ENCODE measurements around the gene GOLGA8B.
"Not testable (repeated sequence)": the region's sequence is repeated elsewhere in the genome, so short reads cannot be mapped to it uniquely, and the experiment has no call there.

GOLGA8B gene

DNA sequence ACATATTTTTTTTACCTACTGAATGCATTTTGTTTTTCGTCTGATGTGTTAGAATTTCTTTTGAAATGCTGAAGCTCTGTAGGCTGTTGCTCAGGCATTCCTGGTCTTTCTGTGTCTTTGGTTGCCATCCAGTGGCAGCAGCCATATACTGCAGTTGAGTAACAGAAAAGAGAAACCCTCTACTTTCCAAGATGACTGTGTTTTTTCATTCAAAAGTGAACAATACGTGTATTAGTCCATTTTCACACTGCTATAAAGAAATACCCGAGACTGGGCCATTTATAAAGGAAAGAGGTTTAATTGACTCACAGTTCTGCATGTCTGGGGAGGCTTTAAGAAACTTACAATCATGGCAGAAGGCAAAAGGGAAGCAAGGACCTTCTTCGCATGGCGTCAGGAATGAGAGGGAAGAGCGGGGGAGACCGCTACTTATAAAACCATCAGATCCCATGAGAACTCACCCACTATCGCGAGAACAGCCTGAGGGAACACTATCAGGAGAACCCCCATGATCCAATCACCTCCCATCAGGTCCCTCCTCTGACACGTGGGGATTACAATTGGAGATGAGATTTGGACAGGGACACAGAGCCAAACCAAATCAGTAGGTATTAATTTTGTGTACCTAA lies 4.7 kb upstream of the GOLGA8B start:
- no peak for DNase-seq (ENCODE audit: low read depth, low spot score)
- Histone ChIP-seq H3K4me3 (peak overlapping the region; percentile 71), H3K9ac (ENCODE audit: insufficient read length) (peak overlapping the region; percentile 63), H3K9me3 (ENCODE audit: low read depth, low read length) (no peaks in the 10 kb centered on the region), H3K27ac (peak overlapping the region; percentile 54; the same call in 1 of the 2 replicates), H3K36me3 (ENCODE audit: insufficient read depth, low read length) (no peaks in the 10 kb centered on the region)
- no peak for TF ChIP-seq FOXP2 (optimal IDR thresholded peaks at IDR 0.05; ENCODE audit: control extremely low read depth, extremely low read length, insufficient read depth)
- TF ChIP-seq POLR2AphosphoS5 (IDR thresholded peaks at IDR 0.05; ENCODE audit: borderline replicate concordance, low read depth, low read length) = peak; percentile 39; the same call in 1 of the 2 replicates
- no peak for TF ChIP-seq EZH2 (IDR thresholded peaks at IDR 0.05)

DNA sequence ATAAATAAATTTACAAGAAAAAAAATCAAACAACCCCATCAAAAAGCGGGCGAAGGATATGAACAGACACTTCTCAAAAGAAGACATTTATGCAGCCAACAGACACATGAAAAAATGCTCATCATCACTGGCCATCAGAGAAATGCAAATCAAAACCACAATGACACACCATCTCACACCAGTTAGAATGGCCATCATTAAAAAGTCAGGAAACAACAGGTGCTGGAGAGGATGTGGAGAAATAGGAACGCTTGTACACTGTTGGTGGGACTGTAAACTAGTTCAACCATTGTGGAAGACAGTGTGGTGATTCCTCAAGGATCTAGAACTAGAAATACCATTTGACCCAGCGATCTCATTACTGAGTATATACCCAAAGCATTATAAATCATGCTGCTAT lies 2.5 kb upstream of the GOLGA8B start:
- DNase-seq (ENCODE audit: low read depth, low spot score); H3K27ac ChIP-seq; H3K36me3 ChIP-seq (ENCODE audit: insufficient read depth, low read length); H3K9ac ChIP-seq (ENCODE audit: insufficient read length); H3K9me3 ChIP-seq (ENCODE audit: low read depth, low read length); H3K4me3 ChIP-seq: not testable (repeated sequence)

DNA sequence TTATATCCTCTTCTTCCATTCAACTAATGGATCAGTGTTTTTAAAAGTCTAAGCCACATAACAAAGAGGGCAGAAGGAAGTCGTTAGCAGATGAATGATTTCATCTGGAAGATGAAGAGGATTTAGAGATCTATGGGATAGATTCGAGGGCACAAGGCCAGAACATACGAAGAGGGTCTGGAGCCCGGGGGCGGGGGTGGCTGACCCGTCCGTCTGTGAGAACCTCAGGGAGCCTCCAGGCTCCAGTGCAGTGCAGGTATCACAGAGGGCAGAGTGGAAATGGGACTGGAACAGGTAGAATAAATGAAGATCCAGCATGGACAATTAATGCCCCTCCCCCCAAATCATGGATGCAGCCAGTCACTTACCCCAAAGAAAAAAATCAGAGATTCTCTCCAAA lies 1.5 kb upstream of the GOLGA8B start:
- Histone ChIP-seq H3K27ac (no peak overlapping the region), H3K4me3 (no peak overlapping the region), H3K9ac (ENCODE audit: insufficient read length) (no peak overlapping the region), H3K9me3 (ENCODE audit: low read depth, low read length) (no peaks in the 10 kb centered on the region), H3K36me3 (ENCODE audit: insufficient read depth, low read length) (no peaks in the 10 kb centered on the region)
- no peak for DNase-seq (ENCODE audit: low read depth, low spot score)
- no peak for TF ChIP-seq EZH2 (IDR thresholded peaks at IDR 0.05)
- no peak for TF ChIP-seq FOXP2 (optimal IDR thresholded peaks at IDR 0.05; ENCODE audit: control extremely low read depth, extremely low read length, insufficient read depth)
- TF ChIP-seq POLR2AphosphoS5 (IDR thresholded peaks at IDR 0.05; ENCODE audit: borderline replicate concordance, low read depth, low read length) = no peak

DNA sequence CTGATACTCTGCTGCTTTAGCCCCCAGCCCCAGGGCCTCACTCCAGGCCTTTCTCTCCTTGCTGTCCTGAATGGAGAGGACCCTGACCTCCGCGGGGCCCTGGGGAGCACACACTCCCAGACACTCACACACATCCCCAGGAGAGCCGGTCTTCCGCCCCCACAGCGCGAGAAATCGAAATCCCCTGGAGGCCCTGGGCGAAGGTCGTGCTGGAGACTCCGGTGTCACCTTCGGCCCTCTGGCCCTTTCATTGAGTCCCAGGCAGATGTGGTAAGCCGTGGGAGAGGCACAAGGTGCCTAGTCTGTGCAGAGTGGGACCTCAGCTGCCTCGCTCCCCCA lies 848 bp upstream of the GOLGA8B start:
- H3K4me3 ChIP-seq = peak overlapping the region; percentile 91
- no peaks in the 10 kb centered on the region for H3K9me3 ChIP-seq (ENCODE audit: low read depth, low read length)
- DNase-seq (ENCODE audit: low read depth, low spot score) = no peak
- H3K36me3 ChIP-seq (ENCODE audit: insufficient read depth, low read length) = no peaks in the 10 kb centered on the region
- no peak overlapping the region for H3K27ac ChIP-seq
- H3K9ac ChIP-seq (ENCODE audit: insufficient read length) = no peak overlapping the region
- TF ChIP-seq EZH2 (IDR thresholded peaks at IDR 0.05) (no peak), FOXP2 (optimal IDR thresholded peaks at IDR 0.05; ENCODE audit: control extremely low read depth, extremely low read length, insufficient read depth) (no peak), POLR2AphosphoS5 (IDR thresholded peaks at IDR 0.05; ENCODE audit: borderline replicate concordance, low read depth, low read length) (no peak)

DNA sequence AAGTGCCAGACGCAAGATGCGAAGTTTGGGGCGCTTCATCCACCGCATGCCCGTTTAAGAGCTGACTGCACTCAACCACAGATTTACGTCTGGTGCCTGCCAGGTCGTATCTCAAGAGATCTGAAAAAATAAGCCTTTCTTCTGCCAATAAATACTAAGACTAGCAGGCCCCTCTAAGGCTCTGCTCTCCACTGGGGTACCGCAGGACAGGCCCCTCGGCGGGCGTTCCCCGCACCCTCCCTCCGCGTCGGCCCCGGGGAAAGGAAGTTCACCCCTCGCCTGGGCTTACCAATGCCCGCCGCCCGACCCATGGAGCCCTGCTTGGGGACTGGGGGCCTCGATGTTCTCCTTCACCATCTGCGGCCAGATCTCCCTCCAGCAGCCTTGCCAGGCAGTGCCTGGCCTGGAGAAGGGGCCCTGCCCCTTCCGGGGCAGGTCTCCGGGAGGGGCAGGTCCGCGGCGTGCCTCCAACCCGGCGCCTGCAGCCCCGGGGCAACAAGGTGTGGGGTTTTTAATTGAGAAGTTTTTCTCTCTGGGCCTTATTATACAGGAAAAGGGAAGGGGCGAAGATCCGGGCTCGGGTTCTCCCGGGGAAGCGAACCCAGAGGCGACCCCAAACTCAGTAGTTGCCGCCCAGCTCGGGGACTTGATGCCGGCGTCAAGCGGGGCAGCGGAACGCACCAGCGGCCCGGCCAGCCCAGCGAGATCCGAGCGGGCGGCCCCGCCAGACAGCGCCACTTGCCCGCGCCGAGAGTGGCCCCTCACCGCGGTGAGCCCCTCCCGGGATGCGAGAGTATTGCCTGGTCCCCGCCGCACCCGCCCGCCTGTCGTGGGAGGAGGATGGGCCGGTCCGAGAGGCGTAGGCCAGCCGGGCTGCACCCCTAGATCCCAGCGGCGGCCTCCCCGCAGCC lies 735 bp downstream of the GOLGA8B start:
- no peak overlapping the region for H3K27ac ChIP-seq
- H3K4me3 ChIP-seq = peak overlapping the region; percentile 91
- H3K9me3 ChIP-seq (ENCODE audit: low read depth, low read length) = no peaks in the 10 kb centered on the region
- DNase-seq (ENCODE audit: low read depth, low spot score) = no peak
- H3K36me3 ChIP-seq (ENCODE audit: insufficient read depth, low read length) = no peaks in the 10 kb centered on the region
- no peak for TF ChIP-seq EZH2 (IDR thresholded peaks at IDR 0.05)
- peak; percentile 38; the same call in 1 of the 2 replicates for TF ChIP-seq POLR2AphosphoS5 (IDR thresholded peaks at IDR 0.05; ENCODE audit: borderline replicate concordance, low read depth, low read length)
- TF ChIP-seq FOXP2 (optimal IDR thresholded peaks at IDR 0.05; ENCODE audit: control extremely low read depth, extremely low read length, insufficient read depth) = no peak
- peak overlapping the region; percentile 75 for H3K9ac ChIP-seq (ENCODE audit: insufficient read length)

DNA sequence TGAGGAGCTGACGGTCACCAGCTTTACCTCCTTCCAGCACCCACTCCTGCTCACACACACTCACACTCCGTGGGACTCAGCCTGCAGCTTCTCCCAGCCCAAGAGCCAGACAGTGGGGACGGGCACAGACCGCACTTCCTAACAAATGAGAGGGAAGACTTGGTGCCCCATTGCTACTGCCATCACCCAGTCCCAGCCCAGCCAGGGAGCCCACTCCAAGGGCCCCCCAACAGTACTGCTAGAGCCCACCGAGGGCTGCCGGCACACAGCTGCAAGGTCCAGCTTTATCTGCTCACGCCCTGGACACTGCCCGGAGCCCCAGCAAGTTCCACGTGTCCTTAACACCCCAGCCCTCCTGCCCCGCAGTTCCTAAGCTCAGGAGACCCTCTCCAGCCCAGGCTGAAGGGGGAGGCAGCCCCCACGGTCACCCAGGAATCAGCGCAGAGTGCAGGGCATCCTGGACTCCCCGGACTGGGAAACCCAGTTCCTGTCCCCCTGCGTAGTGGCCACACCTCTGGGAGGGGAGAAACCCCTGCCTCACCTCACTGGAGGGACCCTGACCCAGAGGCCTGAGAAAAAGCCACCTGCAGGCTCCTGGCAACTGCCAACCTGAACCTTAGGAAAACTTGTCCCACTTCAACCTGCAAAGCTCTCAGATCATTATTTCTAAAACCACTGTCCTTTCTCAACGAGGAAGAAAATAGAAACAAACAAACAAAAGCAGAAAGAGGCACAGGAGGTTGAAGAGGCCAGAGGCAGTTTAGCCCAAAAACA lies 1.6 kb downstream of the GOLGA8B start:
- H3K9ac ChIP-seq (ENCODE audit: insufficient read length) = peak overlapping the region; percentile 75
- H3K36me3 ChIP-seq (ENCODE audit: insufficient read depth, low read length); DNase-seq (ENCODE audit: low read depth, low spot score); H3K9me3 ChIP-seq (ENCODE audit: low read depth, low read length); H3K27ac ChIP-seq: not testable (repeated sequence)
- peak overlapping the region; percentile 91 for H3K4me3 ChIP-seq

DNA sequence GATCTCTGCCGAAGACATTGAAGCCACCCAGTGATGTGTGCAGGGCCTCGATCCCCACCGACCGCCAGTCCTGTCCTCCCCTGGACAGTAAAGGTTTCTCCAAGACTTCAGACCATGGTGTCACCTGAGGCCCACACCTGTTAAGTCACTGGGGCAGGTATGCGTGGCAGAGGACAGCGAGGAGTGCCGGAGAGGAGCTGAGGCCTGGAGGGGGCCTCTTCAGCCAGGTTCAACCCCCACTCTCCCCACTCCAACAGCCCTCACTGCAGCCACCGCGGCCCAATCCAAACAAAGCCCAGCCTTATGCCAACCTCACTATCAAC lies 2.4 kb downstream of the GOLGA8B start:
- Histone ChIP-seq H3K9ac (ENCODE audit: insufficient read length) (no peak overlapping the region), H3K4me3 (no peak overlapping the region), H3K9me3 (ENCODE audit: low read depth, low read length) (no peaks in the 10 kb centered on the region), H3K36me3 (ENCODE audit: insufficient read depth, low read length) (no peaks in the 10 kb centered on the region), H3K27ac (no peak overlapping the region)
- no peak for TF ChIP-seq POLR2AphosphoS5 (IDR thresholded peaks at IDR 0.05; ENCODE audit: borderline replicate concordance, low read depth, low read length)
- no peak for TF ChIP-seq FOXP2 (optimal IDR thresholded peaks at IDR 0.05; ENCODE audit: control extremely low read depth, extremely low read length, insufficient read depth)
- no peak for TF ChIP-seq EZH2 (IDR thresholded peaks at IDR 0.05)
- DNase-seq (ENCODE audit: low read depth, low spot score) = no peak

DNA sequence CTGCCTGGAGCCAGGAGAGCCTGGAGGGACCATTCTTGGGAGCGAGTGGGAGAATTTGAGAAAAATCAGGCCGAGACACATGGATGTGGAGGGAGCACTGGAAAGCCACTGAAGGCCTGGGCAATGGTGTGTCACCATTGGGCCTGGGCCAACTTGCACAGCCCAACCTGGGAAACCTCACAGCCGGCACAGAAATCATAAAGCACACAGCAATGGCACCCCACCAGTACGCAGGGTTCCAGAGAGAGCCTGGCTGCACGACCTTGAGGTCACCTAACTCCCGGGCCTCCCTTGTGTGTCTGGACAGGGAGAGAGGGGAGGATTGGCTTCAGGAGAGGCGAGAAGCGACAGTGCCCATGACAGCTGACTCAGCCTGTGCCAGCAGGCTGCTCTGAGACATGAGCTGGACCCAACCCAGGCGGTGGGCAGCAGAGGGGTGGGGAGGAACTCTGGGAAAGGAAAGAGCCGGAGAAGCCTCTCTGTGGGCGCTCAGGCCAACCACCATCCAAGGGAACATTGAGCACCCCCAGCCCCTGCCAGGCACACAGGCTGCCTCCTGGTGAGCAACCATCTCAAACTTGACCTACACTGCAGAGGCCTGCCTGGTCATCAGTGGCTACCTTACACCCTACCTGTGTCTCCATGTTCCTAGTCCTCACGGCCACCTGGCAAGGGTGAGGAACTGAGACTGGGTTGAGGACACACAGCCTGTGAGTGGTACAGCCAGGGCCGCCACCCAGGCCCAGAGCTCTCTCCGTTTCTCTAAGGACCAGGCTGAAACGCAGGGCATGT lies 3.0 kb downstream of the GOLGA8B start:
- not testable (repeated sequence) for H3K4me3 ChIP-seq; H3K9ac ChIP-seq (ENCODE audit: insufficient read length); H3K36me3 ChIP-seq (ENCODE audit: insufficient read depth, low read length); H3K27ac ChIP-seq; DNase-seq (ENCODE audit: low read depth, low spot score); H3K9me3 ChIP-seq (ENCODE audit: low read depth, low read length)

All from SK-N-MC (cell line).